Lower leg skin (tissue), 4 donors: ENCODE measurements around the gene FBXW2. TPM values are rescaled to one million over a fixed set of nuclear protein-coding genes. Genes with fewer than 3 reads are reported as not detected.

Experiments
- DNase-seq, 2 donors: peaks; one replicate each; pipeline ENCODE4 v3.0.0-alpha.2; 2019; ENCODE audit warnings: low spot score in 2 of 2
- H3K4me3 ChIP-seq: fragments of 200-600 bp; sonication (generic); 2 replicates; pipeline ENCODE4 v1.5.1; 2017; ENCODE audit warnings: mild to moderate bottlenecking, low read depth; ENCODE audit not compliant: poor library complexity, severe bottlenecking
- POLR2A ChIP-seq, 2 donors: fragments of 450-650 bp; IDR thresholded peaks; one replicate each; pipeline ENCODE4 v1.6.1; 2016 to 2017; ENCODE audit warnings: antibody characterized with exemption in 2 of 2, mild to moderate bottlenecking in 1 of 2, moderate library complexity in 1 of 2
- WGBS, 2 donors: methylation state at CpG; one replicate each; pipeline ENCODE4 v1.1.5; 2018; 5-methylcytosine and 5-hydroxymethylcytosine counted together
- intact Hi-C: fragments of 100-400 bp; cut with DNase I; formaldehyde crosslinking; loops from one replicate; pipeline ENCODE4 v1.15.0; 2023; ENCODE audit warnings: low total_unique reads
- total RNA-seq, 4 donors: library from RNA; depleted of rRNA; stranded (reverse); fragments of >200 nt; gene quantifications; one replicate each; pipeline ENCODE4 v1.1.0, GENCODE V29; 2016
- TF ChIP-seq, protein P1 (sequence below), 3 donors: fragments of 450-650 bp; IDR thresholded peaks; one replicate each; pipeline ENCODE4 v1.5.1; 2016; ENCODE audit warnings: antibody characterized with exemption in 3 of 3, mild to moderate bottlenecking in 3 of 3, moderate library complexity in 2 of 3

The FBXW2 gene
- total RNA-seq, 4 donors from 2014 or later, result 25.9 to 49.6 (median 46.4) TPM

DNA sequence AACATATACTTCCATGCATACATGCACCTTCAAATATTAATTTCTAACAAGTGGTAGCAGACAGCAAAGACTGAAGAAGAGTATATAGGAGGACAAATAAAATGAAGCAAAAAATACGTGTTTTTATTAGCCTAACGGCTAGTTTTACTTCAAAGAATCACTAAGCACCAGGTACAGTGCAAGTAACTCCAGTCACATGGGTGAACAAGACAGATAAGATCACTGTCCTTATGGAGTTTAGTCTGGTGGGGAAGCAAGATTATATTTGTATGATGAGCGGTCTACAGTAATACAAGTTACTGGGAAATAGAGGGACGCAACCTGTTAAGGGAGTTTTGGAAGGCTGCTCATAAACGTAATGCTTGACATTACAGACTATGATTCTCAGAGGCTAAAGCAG is 16.0 kb downstream of the FBXW2 start:
- intact Hi-C loops, result no loop called here
- H3K4me3 ChIP-seq, result no peak overlapping the region
- TF ChIP-seq, protein P1, sequence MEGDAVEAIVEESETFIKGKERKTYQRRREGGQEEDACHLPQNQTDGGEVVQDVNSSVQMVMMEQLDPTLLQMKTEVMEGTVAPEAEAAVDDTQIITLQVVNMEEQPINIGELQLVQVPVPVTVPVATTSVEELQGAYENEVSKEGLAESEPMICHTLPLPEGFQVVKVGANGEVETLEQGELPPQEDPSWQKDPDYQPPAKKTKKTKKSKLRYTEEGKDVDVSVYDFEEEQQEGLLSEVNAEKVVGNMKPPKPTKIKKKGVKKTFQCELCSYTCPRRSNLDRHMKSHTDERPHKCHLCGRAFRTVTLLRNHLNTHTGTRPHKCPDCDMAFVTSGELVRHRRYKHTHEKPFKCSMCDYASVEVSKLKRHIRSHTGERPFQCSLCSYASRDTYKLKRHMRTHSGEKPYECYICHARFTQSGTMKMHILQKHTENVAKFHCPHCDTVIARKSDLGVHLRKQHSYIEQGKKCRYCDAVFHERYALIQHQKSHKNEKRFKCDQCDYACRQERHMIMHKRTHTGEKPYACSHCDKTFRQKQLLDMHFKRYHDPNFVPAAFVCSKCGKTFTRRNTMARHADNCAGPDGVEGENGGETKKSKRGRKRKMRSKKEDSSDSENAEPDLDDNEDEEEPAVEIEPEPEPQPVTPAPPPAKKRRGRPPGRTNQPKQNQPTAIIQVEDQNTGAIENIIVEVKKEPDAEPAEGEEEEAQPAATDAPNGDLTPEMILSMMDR (IDR thresholded peaks at IDR 0.05), result no peak
- no peak for TF ChIP-seq POLR2A (IDR thresholded peaks at IDR 0.05)
- 93% methylated on average over 5 of the region's 5 CpGs for WGBS, 2 donors
- no peak for DNase-seq

DNA sequence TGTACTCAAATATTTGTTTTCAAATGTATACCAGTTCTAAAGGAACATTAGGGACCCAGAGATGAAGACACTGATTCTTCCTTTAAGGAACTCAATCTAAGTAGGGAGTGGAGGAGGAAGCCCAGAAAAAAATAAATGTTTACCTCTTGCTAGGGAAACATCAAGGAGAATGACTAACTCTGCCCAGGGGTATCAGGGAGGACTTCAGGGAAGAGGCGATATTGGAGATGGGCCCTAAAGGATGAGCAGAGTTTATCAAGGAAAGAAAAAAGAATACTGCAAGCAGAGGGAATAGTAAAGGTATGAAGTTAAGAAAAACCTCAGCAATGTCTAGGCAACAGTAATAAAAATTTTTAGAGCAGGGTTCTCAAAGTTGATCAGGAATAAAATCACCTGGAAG is 16.4 kb downstream of the FBXW2 start:
- TF ChIP-seq, protein P1 (IDR thresholded peaks at IDR 0.05), result no peak
- TF ChIP-seq POLR2A (IDR thresholded peaks at IDR 0.05), result no peak
- intact Hi-C loops, result no loop called here
- DNase-seq, result no peak
- WGBS, 2 donors, result 90 to 93% methylated on average over 1 of the region's 1 CpG
- H3K4me3 ChIP-seq, result no peak overlapping the region

DNA sequence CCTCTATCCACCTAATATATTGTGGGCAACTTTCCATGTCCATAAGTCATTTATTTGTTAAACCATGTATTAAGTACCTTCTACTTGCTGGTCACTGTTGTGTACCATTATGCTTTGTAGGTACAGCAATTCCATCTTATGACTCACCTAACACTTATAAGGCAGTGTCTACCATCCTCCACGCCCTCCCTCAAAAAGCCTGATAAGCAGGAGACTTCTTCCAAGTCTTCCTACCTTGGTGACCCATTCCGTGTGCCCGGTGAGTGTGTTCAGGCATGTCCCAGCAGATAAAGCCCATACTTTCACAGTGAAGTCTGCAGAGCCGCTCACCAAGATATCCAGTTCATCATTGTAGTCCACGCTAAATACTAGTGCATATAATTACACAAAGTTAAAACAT is 17.4 kb downstream of the FBXW2 start:
- 63 to 74% methylated on average over 5 of the region's 5 CpGs for WGBS, 2 donors
- TF ChIP-seq POLR2A (IDR thresholded peaks at IDR 0.05), result no peak
- TF ChIP-seq, protein P1 (IDR thresholded peaks at IDR 0.05), result no peak
- H3K4me3 ChIP-seq, result no peak overlapping the region
- intact Hi-C loops, result no loop called here
- DNase-seq, result no peak

DNA sequence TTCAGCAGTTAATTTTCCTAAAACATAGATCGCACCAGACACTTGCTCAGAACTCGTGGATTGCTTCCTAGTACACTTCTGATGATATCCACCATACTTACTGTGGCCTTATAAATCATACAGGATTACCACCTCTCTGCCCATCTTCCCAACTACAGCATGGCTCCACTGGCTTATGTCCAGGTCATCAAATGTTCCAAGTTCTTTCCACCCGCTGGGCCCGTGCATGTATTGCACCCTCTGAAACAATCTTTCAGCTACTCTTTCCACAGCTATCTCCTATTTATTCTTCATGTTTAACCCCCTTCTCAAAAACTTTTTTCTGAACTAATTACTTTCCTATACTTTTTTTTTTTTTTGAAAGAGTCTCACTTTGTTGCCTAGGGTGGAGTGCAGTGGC is 18.5 kb downstream of the FBXW2 start:
- intact Hi-C loops, result no loop called here

DNA sequence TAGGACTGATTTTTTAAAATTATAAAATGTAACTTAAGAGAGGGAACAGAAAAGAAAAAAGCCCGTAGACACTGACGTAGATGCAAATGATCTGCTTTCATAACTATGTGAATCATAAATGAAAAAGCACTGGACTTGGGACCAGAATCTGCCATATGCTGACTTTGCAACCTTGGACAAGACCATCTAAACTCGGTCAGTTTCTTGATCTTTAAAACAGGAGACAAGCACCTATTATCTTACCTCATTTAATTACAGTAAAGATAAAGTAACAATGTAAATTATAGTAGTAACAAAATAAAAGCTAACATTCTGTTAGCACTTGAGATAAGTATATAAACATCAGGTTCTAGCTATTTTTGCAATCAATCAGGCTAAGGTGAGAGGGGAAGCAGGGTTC is 20.0 kb downstream of the FBXW2 start:
- no peak for TF ChIP-seq POLR2A (IDR thresholded peaks at IDR 0.05)
- TF ChIP-seq, protein P1 (IDR thresholded peaks at IDR 0.05), result no peak
- WGBS, 2 donors, result 91 to 92% methylated on average over 3 of the region's 3 CpGs
- H3K4me3 ChIP-seq, result no peak overlapping the region
- no peak for DNase-seq
- intact Hi-C loops, result no loop called here

More for the DNA sequence above, 18.5 kb downstream of the FBXW2 start:
- no peak for TF ChIP-seq POLR2A (IDR thresholded peaks at IDR 0.05)
- TF ChIP-seq, protein P1 (IDR thresholded peaks at IDR 0.05), result no peak
- WGBS, 2 donors, result 85 to 91% methylated on average over 4 of the region's 4 CpGs
- no peak for DNase-seq
- no peak overlapping the region for H3K4me3 ChIP-seq

DNA sequence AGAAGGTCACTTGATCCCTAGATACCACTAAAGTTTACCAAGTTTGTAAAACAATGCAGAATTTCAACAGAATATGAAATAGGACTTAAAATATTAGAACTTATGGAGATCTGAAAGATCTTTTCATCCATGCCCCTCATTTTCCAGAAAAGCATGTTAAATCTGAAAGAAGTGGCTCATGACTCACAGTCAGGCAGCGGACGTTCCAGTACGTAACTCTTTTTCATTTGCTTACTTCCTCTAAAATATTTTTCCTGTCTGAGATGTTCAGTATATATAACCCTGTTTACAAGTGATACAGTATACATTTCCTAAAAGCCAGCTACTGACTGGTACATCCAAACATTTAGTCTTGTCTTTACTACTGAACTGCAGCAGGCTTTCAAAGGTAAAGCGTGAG is 22.3 kb downstream of the FBXW2 start:
- H3K4me3 ChIP-seq, result no peak overlapping the region
- no peak for TF ChIP-seq POLR2A (IDR thresholded peaks at IDR 0.05)
- TF ChIP-seq, protein P1 (IDR thresholded peaks at IDR 0.05), result no peak
- intact Hi-C loops, result no loop called here
- DNase-seq, result no peak
- 89 to 98% methylated on average over 4 of the region's 4 CpGs for WGBS, 2 donors
